HepG2 (cell line): ENCODE measurements around the gene TRRAP. TPM values are rescaled to one million over a fixed set of nuclear protein-coding genes. Genes with fewer than 3 reads are reported as not detected.

Source experiments
- ATAC-seq: fragments of 200-7000 bp; cut with Tn5 transposase; 3 replicates; pipeline ENCODE4 v1.9.1; 2020; ENCODE audit warnings: mild to moderate bottlenecking, moderate library complexity
- BruUV-seq: library from RNA; stranded (reverse); fragments of 400-500 nt; replicated peaks from 2 replicates; lab custom pipeline; 2021; lab: Mats Ljungman, UMichigan
- CTCF ChIA-PET: fragments of 300-600 bp; formaldehyde crosslinking; extraction: SDS; loops from one replicate; lab custom pipeline; 2021; ENCODE audit warnings: low total read pairs, inconsistent platforms, low intra/inter-chr PET ratio; lab: Yijun Ruan, JAX
- POLR2A ChIA-PET: fragments of 350-600 bp; sonication (Branson Sonifier 250); formaldehyde crosslinking; loops from one replicate; lab custom pipeline; 2020; ENCODE audit warnings: antibody characterized with exemption, inconsistent platforms; lab: Yijun Ruan, JAX
- DNase-seq: peaks from one replicate; pipeline ENCODE4 v3.0.0-alpha.2; 2015; ENCODE audit warnings: low spot score
- FAIRE-seq: peaks from 3 replicates; lab custom pipeline; 2011; peaks lifted over from hg19 to GRCh38; lab: Jason Lieb, UNC
- H2AFZ ChIP-seq: one replicate; pipeline ENCODE4 v1.6.1; 2011; ENCODE audit warnings: low read length, inconsistent platforms
- H3K27ac ChIP-seq: fragments of 300-600 bp; 3 replicates; pipeline ENCODE4 v1.8.0; 2011; ENCODE audit warnings: mixed run types, mild to moderate bottlenecking, mixed read lengths, low read length, inconsistent platforms; ENCODE audit not compliant: insufficient read depth; ENCODE audit errors: extremely low read length
- H3K27me3 ChIP-seq, 2 experiments: fragments of 200-600 bp in 1 of 2; 2 replicates in 1 of 2; 3 replicates in 1 of 2; pipeline versions ENCODE4 v1.6.0 to v1.8.0; 2011; ENCODE audit warnings: low read length in 2 of 2, mild to moderate bottlenecking in 2 of 2, moderate library complexity in 2 of 2, inconsistent platforms in 1 of 2; ENCODE audit not compliant: insufficient read depth in 2 of 2, control insufficient read depth in 1 of 2
- H3K36me3 ChIP-seq, 2 experiments: fragments of 200-600 bp in 1 of 2; replicated peaks in 1 of 2; 2 replicates in 1 of 2; 3 replicates in 1 of 2; pipeline versions ENCODE4 v1.5.1 to v1.8.0; 2011; ENCODE audit warnings: low read length in 2 of 2, inconsistent platforms in 1 of 2; ENCODE audit not compliant: insufficient read depth in 2 of 2, control insufficient read depth in 1 of 2
- H3K4me1 ChIP-seq: 2 replicates; pipeline ENCODE4 v1.5.1; 2012; ENCODE audit warnings: low read length, inconsistent platforms; ENCODE audit not compliant: insufficient read depth
- H3K4me2 ChIP-seq: 2 replicates; pipeline ENCODE4 v1.6.0; 2011; ENCODE audit warnings: low read depth, low read length, inconsistent platforms
- H3K4me3 ChIP-seq, 3 experiments: fragments of 200-600 bp in 1 of 3; sonication (generic), shearing (Covaris generic) in 1 of 3; replicated peaks in 1 of 3; 2 replicates each; pipeline ENCODE4 v1.5.1; 2011 to 2016; ENCODE audit warnings: low read length in 3 of 3, inconsistent platforms in 2 of 3, low read depth in 2 of 3, mild to moderate bottlenecking in 2 of 3, control low read depth in 1 of 3, mixed read lengths in 1 of 3; ENCODE audit not compliant: insufficient read depth in 1 of 3
- H3K79me2 ChIP-seq: one replicate; pipeline ENCODE4 v1.6.1; 2011; ENCODE audit warnings: low read length, inconsistent platforms; ENCODE audit not compliant: insufficient read depth
- H3K9ac ChIP-seq: 2 replicates; pipeline ENCODE4 v1.6.0; 2011; ENCODE audit warnings: mild to moderate bottlenecking, low read depth, low read length, inconsistent platforms; ENCODE audit not compliant: insufficient read depth
- H3K9me3 ChIP-seq: 2 replicates; pipeline ENCODE4 v1.5.1; 2012; ENCODE audit warnings: mild to moderate bottlenecking, low read length
- H4K20me1 ChIP-seq: 2 replicates; pipeline ENCODE4 v1.6.0; 2011; ENCODE audit warnings: inconsistent platforms, mild to moderate bottlenecking, low read length, moderate library complexity; ENCODE audit not compliant: insufficient read depth
- AGO1 ChIP-seq: fragments of 200-400 bp; formaldehyde crosslinking; IDR thresholded peaks from 2 replicates; pipeline ENCODE4 v1.6.1; 2017; ENCODE audit warnings: mild to moderate bottlenecking, low read depth, low read length, moderate library complexity; ENCODE audit not compliant: poor library complexity, severe bottlenecking
- HNRNPK ChIP-seq: fragments of 200-400 bp; formaldehyde crosslinking; IDR thresholded peaks from 2 replicates; pipeline ENCODE4 v1.6.1; 2018; ENCODE audit warnings: low read length, low read depth, moderate library complexity, mild to moderate bottlenecking; ENCODE audit not compliant: poor library complexity, severe bottlenecking
- SP4 ChIP-seq: sonication (generic); formaldehyde crosslinking; IDR thresholded peaks from 2 replicates; pipeline ENCODE4 v1.8.1; 2023; ENCODE audit warnings: mild to moderate bottlenecking, missing genetic modification reagents
- ZNF543 ChIP-seq: sonication (generic); formaldehyde crosslinking; IDR thresholded peaks from 2 replicates; pipeline ENCODE4 v1.4.0; 2020; ENCODE audit warnings: mild to moderate bottlenecking, missing genetic modification reagents
- ZNF646 ChIP-seq: sonication (generic); formaldehyde crosslinking; IDR thresholded peaks from 2 replicates; pipeline ENCODE4 v1.9.0; 2021; ENCODE audit warnings: mild to moderate bottlenecking, missing genetic modification reagents
- ZNF687 ChIP-seq: sonication (generic); formaldehyde crosslinking; IDR thresholded peaks from 2 replicates; pipeline ENCODE4 v1.5.1; 2020; ENCODE audit warnings: mild to moderate bottlenecking, missing genetic modification reagents, moderate library complexity
- WGBS: methylation state at CpG from one replicate; pipeline ENCODE4 v1.1.6; 2017; ENCODE audit warnings: low lambda C conversion rate; 5-methylcytosine and 5-hydroxymethylcytosine counted together
- in situ Hi-C: cut with HindIII; loops from 2 replicates; pipeline ENCODE4 v1.10.0; 2017; ENCODE audit warnings: low pct_unique_long_range_greater_than_20kb; ENCODE audit not compliant: extremely low pct_ligation_motif_present
- intact Hi-C: fragments of 100-400 bp; cut with micrococcal nuclease; formaldehyde crosslinking; loops from one replicate; pipeline ENCODE4 v1.10.0; 2022; ENCODE audit not compliant: unreplicated experiment
- polyA plus RNA-seq, 8 experiments: library from polyadenylated mRNA; depleted of rRNA in 3 of 8; stranded (reverse) in 7 of 8; unstranded in 1 of 8; fragments of >200 nt; fragmentation: Illumina TruSeq in 4 of 8; extraction: Trizol in 4 of 8; gene quantifications; 2 replicates each; pipeline versions ENCODE4 v1.2.1 to v1.2.3, GENCODE V29; 2011 to 2016; ENCODE audit warnings: low read depth in 4 of 8, missing spikeins in 1 of 8, mixed read lengths in 1 of 8; ENCODE audit not compliant: insufficient read depth in 1 of 8
- total RNA-seq, 5 experiments: library from RNA; depleted of rRNA; stranded (reverse); fragments of >200 nt; fragmentation: Illumina TruSeq; extraction: Trizol; gene quantifications; 2 replicates each; pipeline ENCODE4 v1.2.3, GENCODE V29; 2016; ENCODE audit warnings: low read depth in 1 of 5

Gene TRRAP
- total and polyA plus RNA-seq, 2 of the 13 experiments (the other 11 are each of a cell fraction or from before 2014, with no cell fraction given) = 8.6 to 10.5 TPM

- BruUV-seq = no TSS peak
Observed at GRCh38 chr7:98969386-98969785, 91.1 kb downstream of the TRRAP start.

More at GRCh38 chr7:98969386-98969785, 91.1 kb downstream of the TRRAP start:
- intact Hi-C loops (no loop called here), in situ Hi-C loops (no loop called here)
- no peak for FAIRE-seq
- WGBS = 95% methylated on average over 11 of the region's 11 CpGs
- TF ChIP-seq ZNF687 (no peak), HNRNPK (no peak), ZNF646 (CRISPR knock-in tag) (no peak), ZNF543 (CRISPR knock-in tag) (no peak), AGO1 (no peak), SP4 (no peak)
- Histone ChIP-seq H3K4me1 (no peaks in the 10 kb centered on the region), H3K27me3 (no peaks in the 10 kb centered on the region), H3K4me2 (no peak overlapping the region), H3K36me3 (peaks cover 47 to 84% of the 10 kb centered on the region in 2 experiments; a peak in 4 of 5 replicates), H3K27ac (no peak overlapping the region), H4K20me1 (no peaks in the 10 kb centered on the region), H3K4me3 (no peak overlapping the region), H3K9ac (no peak overlapping the region), H3K79me2 (no peaks in the 10 kb centered on the region), H3K9me3 (no peaks in the 10 kb centered on the region), H2AFZ (no peak overlapping the region)
- no peak for DNase-seq
- ATAC-seq = no peak
- CTCF ChIA-PET = no interaction called here
- POLR2A ChIA-PET = no interaction called here
